ENCODE measurements around the gene MMP1.

Gene MMP1

DNA sequence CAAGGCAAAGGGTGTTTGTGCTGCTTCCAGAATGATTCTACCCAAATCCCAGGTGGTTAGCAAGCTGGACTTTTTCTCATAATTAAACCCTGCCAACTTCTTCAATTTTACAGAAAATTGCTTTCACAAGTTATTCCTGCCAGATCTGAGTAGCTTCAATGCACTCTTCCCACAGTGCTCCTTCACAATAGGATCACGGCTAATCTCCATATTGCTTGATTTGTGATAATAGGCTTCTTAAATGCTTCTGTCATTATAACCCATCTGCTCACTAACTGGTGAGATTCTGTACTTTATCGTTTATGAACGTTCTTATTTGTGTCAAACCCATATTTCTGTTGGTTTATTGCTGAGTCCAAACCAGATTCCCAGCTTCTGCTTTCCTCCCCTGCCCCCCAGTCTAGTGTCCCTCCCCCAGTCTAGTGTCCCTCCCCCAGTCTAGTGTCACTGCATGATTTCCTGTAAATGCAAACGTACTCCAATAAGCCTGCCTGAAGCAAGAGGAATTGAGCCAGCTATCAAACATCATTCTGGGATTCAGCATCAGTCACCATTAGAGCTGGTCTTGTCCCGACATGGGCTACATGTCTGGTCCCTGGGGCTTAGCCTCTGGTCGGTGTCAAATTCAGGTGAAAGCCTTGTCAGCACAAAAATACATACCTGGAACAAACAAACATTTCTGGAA lies 31.5 kb upstream of the MMP1 start:
- Mint-ChIP-seq H3K4me1 (ENCODE audit: low read depth) (peaks cover 3% of the 10 kb centered on the region), H3K9me3 (no peaks in the 10 kb centered on the region), H3K4me3 (no peak overlapping the region), H3K27me3 (ENCODE audit: low read depth) (peaks cover 32% of the 10 kb centered on the region), H3K27ac (no peak overlapping the region), H3K36me3 (ENCODE audit: low read depth) (no peaks in the 10 kb centered on the region)

DNA sequence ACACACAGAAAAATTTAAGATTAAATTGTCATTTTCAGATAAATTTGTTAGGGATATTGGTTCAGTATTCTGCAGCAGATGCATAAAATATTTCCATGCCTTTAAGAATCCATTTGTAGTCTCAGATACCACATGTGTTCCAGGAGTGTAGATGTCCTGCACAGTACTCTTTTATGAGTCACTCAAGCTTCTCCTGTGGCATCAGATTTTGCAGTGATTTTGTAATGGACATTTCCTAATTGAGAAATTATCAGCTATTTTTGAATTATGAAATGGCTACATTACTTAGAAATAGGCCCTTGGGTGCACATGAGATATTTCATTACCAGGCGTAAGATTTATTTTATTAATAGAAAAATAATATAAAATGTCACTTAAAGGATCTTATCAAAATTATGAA lies 26.6 kb upstream of the MMP1 start:
- Mint-ChIP-seq H3K27ac (no peak overlapping the region), H3K36me3 (ENCODE audit: low read depth) (no peaks in the 10 kb centered on the region), H3K27me3 (ENCODE audit: low read depth) (peaks cover 5% of the 10 kb centered on the region), H3K4me1 (ENCODE audit: low read depth) (no peaks in the 10 kb centered on the region), H3K9me3 (no peaks in the 10 kb centered on the region), H3K4me3 (no peak overlapping the region)

DNA sequence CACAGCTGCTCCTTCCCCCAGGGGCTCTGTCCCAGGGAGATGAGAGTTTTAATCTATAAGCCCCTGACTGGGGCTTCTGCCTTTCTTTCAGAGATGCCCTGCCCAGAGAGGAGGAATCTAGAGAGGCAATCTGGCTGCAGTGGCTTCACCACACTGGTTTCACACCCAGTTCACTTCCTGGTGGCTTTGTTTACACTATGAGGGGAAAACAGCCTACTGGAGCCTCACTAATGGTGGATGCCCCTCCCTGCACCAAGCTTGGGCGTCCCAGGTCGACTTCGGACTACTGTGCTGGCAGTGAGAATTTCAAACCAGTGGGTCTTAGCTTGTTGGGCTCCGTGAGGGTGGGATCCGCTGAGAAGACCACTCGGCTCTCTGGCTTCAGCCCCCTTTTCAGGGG lies 21.5 kb upstream of the MMP1 start:
- no peaks in the 10 kb centered on the region for H3K4me1 Mint-ChIP-seq (ENCODE audit: low read depth)
- H3K27ac Mint-ChIP-seq, result no peak overlapping the region
- H3K9me3 Mint-ChIP-seq, result peaks cover 6% of the 10 kb centered on the region
- no peaks in the 10 kb centered on the region for H3K27me3 Mint-ChIP-seq (ENCODE audit: low read depth)
- H3K36me3 Mint-ChIP-seq (ENCODE audit: low read depth), result no peaks in the 10 kb centered on the region
- H3K4me3 Mint-ChIP-seq, result no peak overlapping the region

DNA sequence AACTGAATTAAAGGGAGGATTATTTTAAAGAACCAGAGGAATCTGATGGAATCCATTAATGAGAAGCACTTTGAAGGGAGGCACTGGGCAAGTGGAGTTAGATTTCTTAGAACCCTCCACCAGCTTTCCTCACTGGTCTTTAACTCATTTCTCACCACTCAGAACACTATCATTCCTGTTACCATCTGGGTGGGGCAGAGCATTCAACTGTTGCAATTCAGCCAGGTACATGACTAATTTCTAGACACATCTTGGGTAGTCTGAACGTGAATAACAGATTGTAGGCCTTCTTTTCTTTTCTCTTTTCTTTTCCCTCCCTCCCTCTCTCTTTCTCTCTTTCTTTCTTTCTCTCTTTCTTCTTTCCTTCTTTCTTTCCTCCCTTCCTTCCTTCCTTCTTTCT lies 15.5 kb upstream of the MMP1 start:
- Mint-ChIP-seq H3K27ac (no peak overlapping the region), H3K36me3 (ENCODE audit: low read depth) (no peaks in the 10 kb centered on the region), H3K27me3 (ENCODE audit: low read depth) (no peaks in the 10 kb centered on the region), H3K9me3 (peaks cover 6% of the 10 kb centered on the region), H3K4me3 (no peak overlapping the region), H3K4me1 (ENCODE audit: low read depth) (no peaks in the 10 kb centered on the region)

DNA sequence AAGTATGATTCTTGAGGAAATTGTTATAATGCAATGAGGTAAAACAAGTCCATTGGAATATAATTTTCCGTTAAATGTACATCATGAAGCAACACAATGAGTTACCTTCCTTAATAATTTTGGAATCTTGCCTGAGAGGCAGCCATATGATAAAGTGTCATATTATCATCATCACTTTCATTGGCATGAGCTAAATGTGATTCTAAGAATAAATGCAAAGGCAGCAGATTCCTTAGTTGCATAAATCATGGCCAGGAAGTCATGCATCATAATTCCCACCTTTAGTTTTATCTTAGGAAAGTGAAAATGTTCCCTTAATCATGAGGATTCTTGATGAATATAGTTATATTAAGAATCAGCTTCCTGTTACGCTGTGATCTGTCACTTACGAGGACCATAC lies 14.2 kb upstream of the MMP1 start:
- no peaks in the 10 kb centered on the region for H3K36me3 Mint-ChIP-seq (ENCODE audit: low read depth)
- H3K4me1 Mint-ChIP-seq (ENCODE audit: low read depth), result no peaks in the 10 kb centered on the region
- H3K4me3 Mint-ChIP-seq, result no peak overlapping the region
- H3K27ac Mint-ChIP-seq, result no peak overlapping the region
- no peaks in the 10 kb centered on the region for H3K27me3 Mint-ChIP-seq (ENCODE audit: low read depth)
- peaks cover 6% of the 10 kb centered on the region for H3K9me3 Mint-ChIP-seq

DNA sequence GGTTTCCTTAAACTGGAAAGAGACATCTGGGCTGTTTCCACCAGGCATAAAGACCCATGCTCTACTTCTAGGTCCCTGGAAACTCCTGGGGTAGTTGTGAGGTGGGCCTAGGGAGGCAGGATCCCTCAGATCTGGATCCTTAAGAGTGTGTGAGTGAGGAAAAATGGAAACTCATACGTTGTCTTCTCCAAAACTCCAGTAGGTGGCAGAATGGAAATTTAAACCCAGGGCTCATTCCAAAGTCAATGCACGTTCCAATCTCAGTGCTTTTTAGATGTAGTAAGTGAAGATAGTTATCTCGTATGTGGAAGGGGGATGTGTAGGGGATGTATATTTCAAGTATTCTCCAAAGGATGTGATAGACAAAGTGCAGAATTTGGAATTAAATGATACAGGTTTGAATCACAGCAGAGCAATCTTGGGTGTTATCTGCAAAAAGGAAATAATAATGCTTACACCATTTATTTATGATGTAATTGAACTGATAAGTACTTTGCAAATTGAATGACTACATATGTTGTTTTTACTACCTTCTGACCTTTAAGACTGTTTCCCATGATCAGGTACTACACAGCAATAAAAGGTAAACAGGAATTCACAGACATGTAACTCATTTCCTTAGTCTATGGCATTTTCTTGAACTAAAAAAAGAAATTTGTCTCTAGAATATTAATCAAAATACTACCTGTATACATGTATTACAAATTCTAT lies 13.1 kb upstream of the MMP1 start:
- Mint-ChIP-seq H3K36me3 (ENCODE audit: low read depth) (no peaks in the 10 kb centered on the region), H3K4me1 (ENCODE audit: low read depth) (no peaks in the 10 kb centered on the region), H3K27ac (no peak overlapping the region), H3K27me3 (ENCODE audit: low read depth) (no peaks in the 10 kb centered on the region), H3K9me3 (no peaks in the 10 kb centered on the region), H3K4me3 (no peak overlapping the region)

DNA sequence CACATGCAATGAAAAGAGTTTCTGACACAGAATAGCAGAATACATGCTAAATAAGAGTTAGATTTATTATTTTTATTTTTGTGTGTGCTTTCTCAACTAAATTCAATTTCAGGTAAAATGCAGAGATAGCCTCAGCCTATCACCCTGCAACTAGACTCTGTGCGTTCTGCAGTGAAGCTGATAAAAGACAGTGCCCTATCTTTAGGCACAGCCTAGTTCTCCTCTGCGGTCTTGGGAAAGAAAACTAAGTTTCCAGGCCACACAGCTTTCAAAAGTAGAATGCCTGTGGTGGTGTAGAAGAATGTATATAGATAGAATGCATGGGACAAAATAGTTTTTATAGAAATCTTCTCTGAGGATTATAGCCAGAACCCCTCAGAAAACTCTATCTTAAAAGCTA lies 12.0 kb upstream of the MMP1 start:
- Mint-ChIP-seq H3K4me3 (no peak overlapping the region), H3K4me1 (ENCODE audit: low read depth) (no peaks in the 10 kb centered on the region), H3K27me3 (ENCODE audit: low read depth) (no peaks in the 10 kb centered on the region), H3K36me3 (ENCODE audit: low read depth) (no peaks in the 10 kb centered on the region), H3K9me3 (no peaks in the 10 kb centered on the region), H3K27ac (no peak overlapping the region)

DNA sequence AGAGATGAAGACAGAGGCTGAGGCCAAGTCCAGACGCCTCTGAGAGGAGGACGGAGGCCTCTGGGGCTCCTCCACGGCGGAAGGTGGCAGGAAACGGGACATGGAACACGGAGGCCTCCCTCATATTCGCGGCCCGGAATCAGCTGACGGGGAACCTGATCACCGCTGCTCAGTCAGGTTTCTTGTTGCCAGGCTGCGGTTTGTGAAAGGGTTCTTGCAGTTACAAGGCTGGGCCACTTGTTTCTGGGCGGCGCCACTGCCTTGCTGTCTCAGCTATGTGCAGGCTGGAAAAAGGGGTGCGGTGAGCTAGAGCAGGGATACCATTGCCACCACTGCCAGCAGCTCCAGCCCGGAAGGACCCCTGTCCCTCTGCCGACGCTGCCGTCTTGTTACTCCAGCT lies 10.0 kb upstream of the MMP1 start:
- Mint-ChIP-seq H3K27me3 (ENCODE audit: low read depth) (no peaks in the 10 kb centered on the region), H3K4me3 (no peak overlapping the region), H3K9me3 (no peaks in the 10 kb centered on the region), H3K36me3 (ENCODE audit: low read depth) (no peaks in the 10 kb centered on the region), H3K4me1 (ENCODE audit: low read depth) (no peaks in the 10 kb centered on the region), H3K27ac (no peak overlapping the region)

DNA sequence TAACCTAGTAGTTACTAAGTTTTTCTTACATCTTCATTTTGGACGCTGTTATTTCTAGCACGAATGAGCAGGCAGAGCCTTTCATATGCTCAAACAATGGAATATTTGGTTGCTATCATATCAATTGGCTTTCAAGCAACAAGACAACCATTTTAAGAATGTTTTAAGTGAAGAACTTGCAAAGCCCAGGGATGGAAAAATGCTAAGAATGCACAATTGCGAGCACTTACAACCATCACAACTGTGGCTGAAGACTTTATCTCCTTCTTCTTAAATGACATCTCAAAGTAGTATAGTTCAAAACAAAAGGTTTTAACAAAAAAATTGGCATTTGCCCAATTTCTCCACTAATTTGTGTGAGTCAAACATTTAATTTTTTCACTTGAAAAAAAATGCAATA lies 8.3 kb upstream of the MMP1 start:
- H3K4me1 Mint-ChIP-seq (ENCODE audit: low read depth), result no peaks in the 10 kb centered on the region
- H3K27me3 Mint-ChIP-seq (ENCODE audit: low read depth), result no peaks in the 10 kb centered on the region
- no peaks in the 10 kb centered on the region for H3K9me3 Mint-ChIP-seq
- no peak overlapping the region for H3K4me3 Mint-ChIP-seq
- no peak overlapping the region for H3K27ac Mint-ChIP-seq
- no peaks in the 10 kb centered on the region for H3K36me3 Mint-ChIP-seq (ENCODE audit: low read depth)

DNA sequence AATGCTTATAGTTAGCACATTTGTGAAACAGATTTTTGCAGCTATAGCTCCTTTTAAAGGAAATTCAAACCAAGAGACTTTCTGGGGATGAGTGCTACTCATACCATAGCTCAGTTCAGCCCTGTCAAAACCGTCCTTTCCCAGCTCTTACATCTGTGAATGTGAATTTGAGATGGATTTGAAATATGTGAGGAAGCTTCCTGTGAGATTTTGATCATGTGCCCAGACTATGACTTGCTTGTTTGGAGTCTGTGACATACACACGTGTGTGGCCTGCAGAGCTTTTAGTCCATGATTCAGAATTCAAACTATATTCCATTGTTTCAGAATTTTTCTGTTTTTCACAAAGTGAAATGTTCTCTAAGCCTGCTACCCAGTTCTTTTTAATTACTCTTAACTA lies 4.4 kb upstream of the MMP1 start:
- Mint-ChIP-seq H3K4me1 (ENCODE audit: low read depth) (no peaks in the 10 kb centered on the region), H3K4me3 (no peak overlapping the region), H3K27me3 (ENCODE audit: low read depth) (no peaks in the 10 kb centered on the region), H3K27ac (no peak overlapping the region), H3K36me3 (ENCODE audit: low read depth) (no peaks in the 10 kb centered on the region), H3K9me3 (no peaks in the 10 kb centered on the region)

DNA sequence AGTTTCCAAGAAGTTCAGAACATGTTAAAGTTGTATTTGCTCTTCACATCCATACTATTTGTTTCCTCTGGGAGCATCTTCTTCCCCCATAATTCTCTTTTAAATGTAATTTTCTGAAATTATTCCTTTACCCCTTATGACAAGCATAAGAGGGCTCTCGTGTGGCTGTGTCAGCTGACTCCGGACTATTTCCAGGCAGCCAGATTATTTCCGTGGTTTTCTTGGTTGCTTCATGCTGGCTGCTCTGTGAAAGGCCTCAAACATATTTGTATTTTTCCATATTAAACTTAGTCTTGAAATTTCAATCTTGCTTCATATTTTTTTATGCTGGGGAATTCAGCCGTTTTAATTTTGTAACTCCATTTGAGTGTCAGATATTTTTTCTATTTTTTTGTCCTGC lies 2.8 kb upstream of the MMP1 start:
- peaks cover 3% of the 10 kb centered on the region for H3K27me3 Mint-ChIP-seq (ENCODE audit: low read depth)
- H3K27ac Mint-ChIP-seq, result no peak overlapping the region
- no peaks in the 10 kb centered on the region for H3K9me3 Mint-ChIP-seq
- H3K36me3 Mint-ChIP-seq (ENCODE audit: low read depth), result no peaks in the 10 kb centered on the region
- H3K4me1 Mint-ChIP-seq (ENCODE audit: low read depth), result no peaks in the 10 kb centered on the region
- H3K4me3 Mint-ChIP-seq, result no peak overlapping the region

DNA sequence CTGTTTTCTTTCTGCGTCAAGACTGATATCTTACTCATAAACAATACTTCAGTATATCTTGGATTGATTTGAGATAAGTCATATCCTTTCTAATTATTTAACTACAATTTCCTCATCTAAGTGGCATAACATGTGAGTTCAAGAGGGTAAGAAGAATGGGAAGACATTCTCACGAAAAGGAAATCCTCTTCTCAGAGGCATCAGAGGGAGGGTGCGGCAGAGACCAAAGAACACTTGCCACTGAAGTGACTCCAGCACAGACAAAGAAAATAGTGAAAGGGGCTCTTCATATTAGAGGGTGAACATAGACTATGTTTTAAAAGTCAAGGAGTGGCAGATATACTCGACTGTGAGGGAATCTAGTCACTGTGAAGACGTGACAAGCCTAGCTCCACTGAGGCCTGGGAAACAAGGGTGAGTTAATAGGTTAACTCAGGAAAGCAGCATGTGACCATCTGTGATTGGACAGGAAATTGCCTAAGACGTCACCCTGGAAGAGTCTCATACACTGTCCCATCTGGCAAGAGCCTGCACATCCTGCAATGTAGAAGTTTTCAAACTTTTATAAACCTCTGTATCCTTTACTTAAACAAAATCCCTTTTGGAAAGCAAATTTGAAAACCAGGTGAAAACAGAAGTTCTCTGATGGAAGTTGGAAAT lies 1.9 kb upstream of the MMP1 start:
- no peaks in the 10 kb centered on the region for H3K36me3 Mint-ChIP-seq (ENCODE audit: low read depth)
- peaks cover 3% of the 10 kb centered on the region for H3K27me3 Mint-ChIP-seq (ENCODE audit: low read depth)
- no peak overlapping the region for H3K27ac Mint-ChIP-seq
- H3K9me3 Mint-ChIP-seq, result no peaks in the 10 kb centered on the region
- no peaks in the 10 kb centered on the region for H3K4me1 Mint-ChIP-seq (ENCODE audit: low read depth)
- H3K4me3 Mint-ChIP-seq, result no peak overlapping the region

DNA sequence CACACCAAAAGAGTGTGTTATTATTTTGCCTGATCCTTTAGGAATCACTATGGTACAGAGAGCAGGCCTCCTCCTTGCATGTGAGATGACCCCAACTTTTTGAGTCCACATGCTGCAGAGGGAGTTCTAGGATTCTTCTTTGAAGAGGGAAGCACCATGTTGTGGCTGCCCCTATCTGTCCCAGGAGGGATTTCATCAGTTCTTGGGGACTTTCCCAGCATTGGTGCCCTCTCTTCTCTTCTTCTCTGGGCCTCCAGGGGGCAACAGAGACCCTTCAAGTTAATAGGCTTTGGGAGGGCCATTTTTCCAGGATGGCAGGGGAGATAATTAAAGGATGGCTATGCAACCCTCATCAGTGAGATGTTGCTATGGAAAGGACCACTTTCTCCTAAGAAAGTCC lies 3.6 kb downstream of the MMP1 start:
- Mint-ChIP-seq H3K4me1 (ENCODE audit: low read depth) (peaks cover 1% of the 10 kb centered on the region), H3K27me3 (ENCODE audit: low read depth) (peaks cover 3% of the 10 kb centered on the region), H3K27ac (no peak overlapping the region), H3K9me3 (no peaks in the 10 kb centered on the region), H3K4me3 (no peak overlapping the region), H3K36me3 (ENCODE audit: low read depth) (no peaks in the 10 kb centered on the region)

DNA sequence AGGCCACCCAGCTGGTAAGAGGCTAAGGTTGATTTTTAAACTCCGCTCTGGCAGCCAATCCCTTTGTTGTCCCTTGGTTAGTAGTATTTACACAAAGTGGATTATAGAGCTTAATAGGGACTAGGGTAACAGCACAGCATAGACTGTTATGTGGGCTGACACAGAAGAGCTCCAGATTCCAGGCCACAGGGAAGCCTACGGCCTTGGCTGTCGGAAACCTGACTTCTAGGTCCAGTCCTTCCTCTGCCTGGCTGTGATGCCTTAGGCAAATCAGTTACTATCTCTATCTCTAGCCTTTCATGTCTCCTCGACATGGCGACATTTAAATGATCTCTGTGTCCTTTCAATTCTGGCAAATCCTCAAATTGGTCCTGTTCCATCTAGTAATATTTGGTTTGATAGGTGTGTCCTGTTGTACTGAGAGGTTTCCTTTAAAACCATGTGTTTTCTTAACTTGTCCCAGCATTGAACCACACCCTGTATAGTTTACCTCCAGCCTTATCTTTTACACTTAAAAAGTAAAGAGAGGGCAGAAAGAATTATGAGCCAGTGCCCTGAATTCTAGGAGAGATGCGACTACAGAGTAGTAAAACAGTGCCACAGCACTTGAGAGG lies 4.2 kb downstream of the MMP1 start:
- H3K4me1 Mint-ChIP-seq (ENCODE audit: low read depth), result peaks cover 1% of the 10 kb centered on the region

DNA sequence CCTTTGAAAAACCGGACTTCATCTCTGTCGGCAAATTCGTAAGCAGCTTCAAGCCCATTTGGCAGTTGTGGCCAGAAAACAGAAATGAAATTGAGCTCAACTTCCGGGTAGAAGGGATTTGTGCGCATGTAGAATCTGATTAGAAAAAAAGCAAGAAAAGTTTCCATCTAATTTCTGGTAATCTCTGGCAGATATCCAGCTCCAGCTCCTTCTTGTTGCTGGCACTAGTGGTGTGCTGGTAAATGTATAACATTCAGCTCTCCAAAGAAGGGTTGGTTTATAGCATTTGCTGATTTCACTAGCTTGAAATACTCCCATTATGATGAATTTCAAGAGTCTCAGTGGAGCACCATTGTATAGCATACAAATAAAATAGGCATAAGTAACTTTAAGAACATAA lies 5.4 kb downstream of the MMP1 start:
- Mint-ChIP-seq H3K27me3 (ENCODE audit: low read depth) (peaks cover 3% of the 10 kb centered on the region), H3K4me1 (ENCODE audit: low read depth) (peaks cover 1% of the 10 kb centered on the region), H3K36me3 (ENCODE audit: low read depth) (no peaks in the 10 kb centered on the region), H3K4me3 (no peak overlapping the region), H3K9me3 (no peaks in the 10 kb centered on the region), H3K27ac (no peak overlapping the region)

More for the DNA sequence above, 4.2 kb downstream of the MMP1 start:
- peaks cover 3% of the 10 kb centered on the region for H3K27me3 Mint-ChIP-seq (ENCODE audit: low read depth)
- H3K36me3 Mint-ChIP-seq (ENCODE audit: low read depth), result no peaks in the 10 kb centered on the region
- H3K9me3 Mint-ChIP-seq, result no peaks in the 10 kb centered on the region
- H3K4me3 Mint-ChIP-seq, result no peak overlapping the region
- no peak overlapping the region for H3K27ac Mint-ChIP-seq
